Upper lobe of left lung (tissue), 6 donors: ENCODE data around the gene RASA3. TPM values are rescaled to one million over a fixed set of nuclear protein-coding genes. Genes with fewer than 3 reads are reported as not detected.

Source experiments
- ATAC-seq, 2 donors: fragments of 200-7000 bp; cut with Tn5 transposase; one replicate each; pipeline ENCODE4 v1.9.1; 2022; ENCODE audit warnings: mild to moderate bottlenecking in 2 of 2, moderate library complexity in 2 of 2; ENCODE audit not compliant: low FRiP score in 2 of 2
- DNase-seq, 2 donors: peaks; one replicate each; pipeline ENCODE4 v3.0.0-alpha.2; 2019 to 2020
- H3K27ac ChIP-seq, 4 donors: fragments of 200-600 bp; sonication (generic); one replicate each; pipeline ENCODE4 v1.5.1; 2016 to 2019
- H3K27me3 ChIP-seq, 4 donors: fragments of 200-600 bp; sonication (generic); one replicate each; pipeline ENCODE4 v1.5.1; 2017 to 2019
- H3K36me3 ChIP-seq, 4 donors: fragments of 200-600 bp; sonication (generic); one replicate each; pipeline ENCODE4 v1.5.1; 2016 to 2019
- H3K4me1 ChIP-seq, 4 donors: fragments of 200-600 bp; sonication (generic); one replicate each; pipeline ENCODE4 v1.5.1; 2018 to 2019
- H3K4me3 ChIP-seq, 4 donors: fragments of 200-600 bp; sonication (generic); one replicate each; pipeline ENCODE4 v1.5.1; 2017 to 2019; ENCODE audit warnings: mild to moderate bottlenecking in 2 of 4, moderate library complexity in 1 of 4
- H3K9me3 ChIP-seq, 4 donors: fragments of 200-600 bp; sonication (generic); one replicate each; pipeline ENCODE4 v1.5.1; 2018 to 2019
- CTCF ChIP-seq, 6 experiments: fragments of 450-650 bp in 4 of 6; fragments of 200-600 bp in 2 of 6; sonication (generic) in 2 of 6; IDR thresholded peaks; one replicate each; pipeline ENCODE4 v1.5.1; 2016 to 2019; ENCODE audit warnings: antibody characterized with exemption in 6 of 6
- EP300 ChIP-seq, 4 donors: sonication (generic); formaldehyde crosslinking; IDR thresholded peaks; one replicate each; pipeline ENCODE4 v1.5.1; 2017; ENCODE audit warnings: antibody characterized with exemption in 4 of 4, control low read depth in 2 of 4
- POLR2A ChIP-seq, 4 donors: fragments of 450-650 bp; IDR thresholded peaks; one replicate each; pipeline ENCODE4 v1.5.1; 2016 to 2017; ENCODE audit warnings: antibody characterized with exemption in 4 of 4, mild to moderate bottlenecking in 2 of 4
- POLR2AphosphoS5 ChIP-seq, 2 donors: sonication (generic); formaldehyde crosslinking; IDR thresholded peaks; one replicate each; pipeline ENCODE4 v1.5.1; 2017; ENCODE audit warnings: antibody characterized with exemption in 2 of 2
- WGBS, 2 donors: methylation state at CpG; one replicate each; pipeline ENCODE4 v1.1.5; 2017 to 2018; 5-methylcytosine and 5-hydroxymethylcytosine counted together
- total RNA-seq, 6 donors: library from RNA; depleted of rRNA in 4 of 6; stranded (reverse); fragments of >200 nt in 4 of 6; gene quantifications; one replicate each; pipeline versions ENCODE4 v1.1.0 to v1.2.1, GENCODE V29; 2016 to 2021
- donor health status: DM: no; HTN: no; CAD: no; lungs with moderate emphysema.
- donor health status: DM: no; HTN: yes; CAD: no; lungs with severe emphysema.

Gene RASA3
- total RNA-seq, 6 donors from 2014 or later, result 11.4 to 52.4 (median 18.4) TPM

GRCh38 chr13:114092468-114092867 is 40.0 kb downstream of the RASA3 start:
- WGBS, 2 donors, result 89 to 97% methylated on average over 3 of the region's 3 CpGs
- no peak for TF ChIP-seq EP300 (IDR thresholded peaks at IDR 0.05)
- no peak for TF ChIP-seq POLR2AphosphoS5 (IDR thresholded peaks at IDR 0.05)
- TF ChIP-seq CTCF (IDR thresholded peaks at IDR 0.05), result no peak
- TF ChIP-seq POLR2A (IDR thresholded peaks at IDR 0.05), result no peak
- ATAC-seq, result no peak

DNA sequence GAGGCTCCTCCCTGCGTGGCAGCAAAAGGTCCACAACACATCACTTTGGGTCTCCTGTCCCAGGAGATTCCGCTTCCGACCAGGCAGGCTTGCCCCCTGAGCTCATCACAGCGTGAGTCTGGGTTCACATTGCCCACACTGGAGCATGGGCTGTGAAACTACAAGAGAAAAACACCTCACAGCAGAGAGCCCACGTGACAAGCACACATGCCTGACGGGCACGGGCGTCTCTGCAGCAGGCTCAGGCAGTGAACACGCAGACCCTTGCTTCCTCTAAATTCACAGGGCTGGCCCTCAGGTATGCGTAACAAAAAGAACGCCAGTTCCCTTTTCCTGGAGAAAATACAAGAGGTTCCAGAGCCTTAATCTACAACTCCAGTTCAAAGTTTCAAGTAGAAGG is 41.9 kb downstream of the RASA3 start:
- ATAC-seq (no peak), DNase-seq (peak in 1 of 2 donors; percentile 19)
- no peak for TF ChIP-seq POLR2A (IDR thresholded peaks at IDR 0.05)
- no peak for TF ChIP-seq EP300 (IDR thresholded peaks at IDR 0.05)
- TF ChIP-seq POLR2AphosphoS5 (IDR thresholded peaks at IDR 0.05), result no peak
- no peak for TF ChIP-seq CTCF (IDR thresholded peaks at IDR 0.05)
- Histone ChIP-seq H3K36me3 (no peaks in the 10 kb centered on the region), H3K4me3 (no peak overlapping the region), H3K27me3 (no peaks in the 10 kb centered on the region), H3K9me3 (peaks cover 0 to 3% (median 0%) of the 10 kb centered on the region in 4 donors), H3K27ac (no peak overlapping the region), H3K4me1 (no peaks in the 10 kb centered on the region)
- 68 to 81% methylated on average over 11 of the region's 11 CpGs for WGBS, 2 donors

More at GRCh38 chr13:114092468-114092867, 40.0 kb downstream of the RASA3 start:
- Histone ChIP-seq H3K36me3 (no peaks in the 10 kb centered on the region), H3K4me1 (peaks cover 0 to 3% (median 0%) of the 10 kb centered on the region in 4 donors), H3K27ac (no peak overlapping the region), H3K9me3 (peaks cover 0 to 3% (median 0%) of the 10 kb centered on the region in 4 donors), H3K27me3 (no peaks in the 10 kb centered on the region), H3K4me3 (no peak overlapping the region)
- no peak for DNase-seq

- H3K4me3 ChIP-seq, result no peak overlapping the region
- H3K9me3 ChIP-seq, result peaks cover 0 to 3% (median 0%) of the 10 kb centered on the region in 4 donors
- TF ChIP-seq CTCF (IDR thresholded peaks at IDR 0.05) (no peak), EP300 (IDR thresholded peaks at IDR 0.05) (no peak), POLR2AphosphoS5 (IDR thresholded peaks at IDR 0.05) (no peak), POLR2A (IDR thresholded peaks at IDR 0.05) (no peak)
- ATAC-seq (no peak), DNase-seq (peak in 1 of 2 donors; percentile 7)
- H3K27ac ChIP-seq, result no peak overlapping the region
- WGBS, 2 donors, result 90 to 97% methylated on average over 25 of the region's 25 CpGs
- H3K4me1 ChIP-seq, result no peaks in the 10 kb centered on the region
- H3K27me3 ChIP-seq, result no peaks in the 10 kb centered on the region
- no peaks in the 10 kb centered on the region for H3K36me3 ChIP-seq
Observed at GRCh38 chr13:114089751-114090400, 42.5 kb downstream of the RASA3 start.

DNA sequence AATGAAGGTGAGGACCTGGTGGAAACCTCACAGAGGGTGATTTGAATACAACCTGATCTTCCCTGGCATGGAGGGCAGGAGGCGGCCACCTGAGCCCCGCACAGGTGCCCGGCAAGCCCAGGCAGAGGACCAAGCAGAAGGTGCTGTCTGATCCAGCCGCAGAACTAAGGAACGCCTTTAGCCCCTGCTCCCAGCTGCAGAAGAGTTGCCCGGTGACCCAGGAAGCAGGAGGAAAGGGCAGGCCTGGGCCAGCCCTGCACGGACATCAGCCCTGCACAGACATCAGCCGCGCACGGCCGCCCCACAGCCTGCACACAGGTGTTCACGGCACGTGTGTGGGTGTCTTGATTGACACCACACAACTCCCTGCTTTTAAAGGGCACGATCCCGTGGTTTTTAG is 43.1 kb downstream of the RASA3 start:
- Histone ChIP-seq H3K4me3 (no peak overlapping the region), H3K9me3 (peaks cover 0 to 3% (median 0%) of the 10 kb centered on the region in 4 donors), H3K4me1 (no peaks in the 10 kb centered on the region), H3K27me3 (no peaks in the 10 kb centered on the region), H3K36me3 (no peaks in the 10 kb centered on the region), H3K27ac (no peak overlapping the region)
- ATAC-seq (no peak), DNase-seq (peak; percentile 12 to 70)
- TF ChIP-seq EP300 (IDR thresholded peaks at IDR 0.05) (no peak), POLR2AphosphoS5 (IDR thresholded peaks at IDR 0.05) (no peak), POLR2A (IDR thresholded peaks at IDR 0.05) (no peak), CTCF (IDR thresholded peaks at IDR 0.05) (no peak)
- 80 to 87% methylated on average over 8 to 15 of the region's 15 CpGs for WGBS, 2 donors

DNA sequence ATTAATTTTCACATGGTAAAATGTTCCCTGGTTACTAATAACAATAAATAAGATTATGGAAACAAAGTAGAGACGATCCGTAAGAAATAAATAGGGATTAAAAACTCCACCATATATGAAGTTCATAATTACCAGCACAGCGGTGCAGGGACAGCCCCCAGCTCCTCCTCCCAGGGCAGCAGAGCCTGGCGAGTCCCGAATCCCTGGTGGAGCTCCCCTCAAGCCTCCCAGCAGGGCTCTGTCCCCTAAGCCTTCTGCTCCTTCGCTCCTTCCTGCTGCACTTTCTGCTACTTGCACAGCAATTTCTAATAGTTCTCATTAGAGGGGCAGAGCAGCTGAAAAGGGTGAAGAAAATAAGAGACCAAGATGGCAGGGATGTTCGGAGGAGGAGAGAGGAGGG is 43.6 kb downstream of the RASA3 start:
- ATAC-seq (no peak), DNase-seq (no peak)
- Histone ChIP-seq H3K4me1 (no peaks in the 10 kb centered on the region), H3K27me3 (no peaks in the 10 kb centered on the region), H3K27ac (no peak overlapping the region), H3K36me3 (no peaks in the 10 kb centered on the region), H3K4me3 (no peak overlapping the region), H3K9me3 (peaks cover 0 to 3% (median 0%) of the 10 kb centered on the region in 4 donors)
- WGBS, 2 donors, result 92 to 93% methylated on average over 7 of the region's 7 CpGs
- no peak for TF ChIP-seq POLR2A (IDR thresholded peaks at IDR 0.05)
- no peak for TF ChIP-seq POLR2AphosphoS5 (IDR thresholded peaks at IDR 0.05)
- TF ChIP-seq CTCF (IDR thresholded peaks at IDR 0.05), result no peak
